K562 (cell line): ENCODE measurements around the gene PSMG3. TPM values are rescaled to one million over a fixed set of nuclear protein-coding genes. Genes with fewer than 3 reads are reported as not detected.

ENCODE experiments used
- ATAC-seq: fragments of 200-7000 bp; cut with Tn5 transposase; 3 replicates; pipeline ENCODE4 v1.9.1; 2020; ENCODE audit warnings: moderate library complexity
- BruUV-seq: library from RNA; stranded (reverse); fragments of 400-500 nt; replicated peaks from 2 replicates; lab custom pipeline; 2021; lab: Mats Ljungman, UMichigan
- CTCF ChIA-PET: fragments of 300-600 bp; formaldehyde crosslinking; extraction: SDS; loops from one replicate; lab custom pipeline; 2021; ENCODE audit warnings: low intra/inter-chr PET ratio; lab: Yijun Ruan, JAX
- POLR2A ChIA-PET: fragments of 300-600, 350-650 bp; sonication (Branson Sonifier 250); formaldehyde crosslinking; extraction: SDS; loops from one replicate; lab custom pipeline; 2021; ENCODE audit warnings: antibody characterized with exemption, inconsistent platforms; lab: Yijun Ruan, JAX
- DNase-seq, 4 experiments: peaks; one replicate each; pipeline versions ENCODE4 v3.0.0 to v3.0.0-alpha.2; 2011 to 2018; ENCODE audit warnings: low spot score in 3 of 4, mixed read lengths in 3 of 4; ENCODE audit errors: extremely low read depth in 1 of 4
- FAIRE-seq: peaks from 2 replicates; lab custom pipeline; 2011; peaks lifted over from hg19 to GRCh38; lab: Jason Lieb, UNC
- H2AFZ ChIP-seq: 2 replicates; pipeline ENCODE4 v1.6.0; 2011; ENCODE audit warnings: low read depth, low read length, control low read depth, inconsistent platforms
- H3K27ac ChIP-seq: fragments of 200-600 bp; 3 replicates; pipeline ENCODE4 v1.8.0; 2011; ENCODE audit warnings: low read depth, mild to moderate bottlenecking, control low read depth, inconsistent platforms, low read length, moderate library complexity, mixed read lengths; ENCODE audit errors: extremely low read depth
- H3K27me3 ChIP-seq, 2 experiments: fragments of 300-600 bp in 1 of 2; 2 replicates in 1 of 2; 3 replicates in 1 of 2; pipeline versions ENCODE4 v1.6.0 to v1.8.0; 2011; ENCODE audit warnings: inconsistent platforms in 2 of 2, low read length in 2 of 2, mild to moderate bottlenecking in 1 of 2, mixed read lengths in 1 of 2, moderate library complexity in 1 of 2; ENCODE audit not compliant: control insufficient read depth in 2 of 2, insufficient read depth in 2 of 2
- H3K36me3 ChIP-seq: fragments of 300-600 bp; 3 replicates; pipeline ENCODE4 v1.8.0; 2011; ENCODE audit warnings: mild to moderate bottlenecking, low read length, inconsistent platforms; ENCODE audit not compliant: control insufficient read depth, insufficient read depth
- H3K4me1 ChIP-seq, 2 experiments: fragments of 200-600 bp in 1 of 2; replicated peaks in 1 of 2; 2 replicates in 1 of 2; 3 replicates in 1 of 2; pipeline versions ENCODE4 v1.5.1 to v1.8.0; 2011; ENCODE audit warnings: inconsistent platforms in 2 of 2, low read length in 2 of 2, mild to moderate bottlenecking in 1 of 2, mixed read lengths in 1 of 2, moderate library complexity in 1 of 2; ENCODE audit not compliant: control insufficient read depth in 2 of 2, insufficient read depth in 2 of 2
- H3K4me2 ChIP-seq: 2 replicates; pipeline ENCODE4 v1.6.1; 2011; ENCODE audit warnings: low read length, control low read depth, inconsistent platforms, mixed read lengths; ENCODE audit not compliant: insufficient read depth
- H3K4me3 ChIP-seq: fragments of 200-600 bp; sonication (generic), shearing (Covaris generic); 2 replicates; pipeline ENCODE4 v1.5.1; 2016; ENCODE audit warnings: control low read depth, inconsistent platforms
- H3K79me2 ChIP-seq: fragments of 200-600 bp; 3 replicates; pipeline ENCODE4 v1.8.0; 2011; ENCODE audit warnings: low read length, inconsistent platforms; ENCODE audit not compliant: control insufficient read depth, insufficient read depth
- H3K9ac ChIP-seq, 2 experiments: 2 replicates each; pipeline versions ENCODE4 v1.6.0 to v1.6.1; 2011; ENCODE audit warnings: low read depth in 2 of 2, low read length in 2 of 2, control low read depth in 1 of 2, inconsistent platforms in 1 of 2, mild to moderate bottlenecking in 1 of 2, mixed read lengths in 1 of 2; ENCODE audit not compliant: insufficient read depth in 1 of 2
- H3K9me1 ChIP-seq: one replicate; pipeline ENCODE4 v1.6.0; 2011; ENCODE audit warnings: inconsistent platforms, mild to moderate bottlenecking, low read length, moderate library complexity; ENCODE audit not compliant: control insufficient read depth, insufficient read depth
- H3K9me3 ChIP-seq: replicated peaks from 2 replicates; pipeline ENCODE4 v1.5.1; 2011; ENCODE audit warnings: low read depth, low read length, inconsistent platforms; ENCODE audit not compliant: control insufficient read depth, insufficient read depth
- H4K20me1 ChIP-seq: replicated peaks from 2 replicates; pipeline ENCODE4 v1.6.1; 2011; ENCODE audit warnings: low read length, inconsistent platforms, mixed read lengths; ENCODE audit not compliant: control insufficient read depth, insufficient read depth
- PTBP1 ChIP-seq: fragments of 200-400 bp; formaldehyde crosslinking; IDR thresholded peaks from 2 replicates; pipeline ENCODE4 v1.6.1; 2017; ENCODE audit warnings: low read depth, low read length
- RBM14 ChIP-seq: fragments of 200-400 bp; formaldehyde crosslinking; IDR thresholded peaks from 2 replicates; pipeline ENCODE4 v1.6.1; 2018; ENCODE audit warnings: low read depth, mild to moderate bottlenecking, low read length, moderate library complexity, borderline replicate concordance; ENCODE audit not compliant: insufficient read depth
- SMARCC2 ChIP-seq: fragments of 450-650 bp; IDR thresholded peaks from 2 replicates; pipeline ENCODE4 v1.6.1; 2017; ENCODE audit warnings: antibody characterized with exemption, moderate library complexity, mild to moderate bottlenecking, low read depth
- USF1 ChIP-seq: sonication (generic); formaldehyde crosslinking; IDR thresholded peaks from 2 replicates; pipeline ENCODE4 v1.9.0; 2022; ENCODE audit warnings: mild to moderate bottlenecking, missing genetic modification reagents
- ZBTB33 ChIP-seq: sonication (generic); formaldehyde crosslinking; IDR thresholded peaks from 2 replicates; pipeline ENCODE4 v1.8.1; 2023; ENCODE audit warnings: mild to moderate bottlenecking, missing genetic modification reagents
- ZNF175 ChIP-seq: fragments of 200-800 bp; sonication (Bioruptor generic); IDR thresholded peaks from 2 replicates; pipeline ENCODE4 v1.6.1; 2016; ENCODE audit warnings: low read depth, mild to moderate bottlenecking, missing genetic modification characterization, missing compliant biosample characterization
- WGBS: fragments of 100-300 bp; shearing (Covaris generic); methylation state at CpG from one replicate; pipeline ENCODE4 v1.1.6; 2016; ENCODE audit warnings: low coverage, mixed read lengths; ENCODE audit not compliant: insufficient coverage; ENCODE audit errors: missing lambda C conversion rate; 5-methylcytosine and 5-hydroxymethylcytosine counted together
- in situ Hi-C: fragments of 300-500 bp; cut with MboI; formaldehyde crosslinking; loops from 4 replicates; pipeline ENCODE4 v1.15.0; 2018; ENCODE audit warnings: inconsistent platforms, mixed read lengths
- intact Hi-C: fragments of 100-400 bp; cut with micrococcal nuclease; formaldehyde crosslinking; loops from 2 replicates; pipeline ENCODE4 v1.14.2; 2022
- polyA plus RNA-seq, 8 experiments: library from polyadenylated mRNA; depleted of rRNA in 4 of 8; stranded (reverse) in 5 of 8; unstranded in 3 of 8; fragments of >200 nt; fragmentation: Nextera tagmentation in 2 of 8; fragmentation: Illumina TruSeq in 1 of 8; extraction: Ambion mirVana in 2 of 8; extraction: Trizol in 1 of 8; gene quantifications; 2 replicates each; pipeline versions ENCODE4 v1.2.1 to v1.2.3, GENCODE V29; 2011 to 2014; ENCODE audit warnings: inconsistent platforms in 1 of 8, missing spikeins in 1 of 8
- total RNA-seq, 7 experiments: library from RNA; depleted of rRNA in 6 of 7; stranded (reverse); fragments of >200 nt in 6 of 7; fragmentation: Illumina TruSeq in 2 of 7; extraction: Trizol in 2 of 7; gene quantifications; 2 replicates each; pipeline versions ENCODE4 v1.2.1 to v1.2.3, GENCODE V29; 2011 to 2021; ENCODE audit warnings: low replicate concordance in 1 of 7
- TF ChIP-seq, protein P1 (sequence below): fragments of 250-450 bp; sonication (Bioruptor Pico); IDR thresholded peaks from 2 replicates; pipeline ENCODE4 v1.5.0; 2022; ENCODE audit warnings: mild to moderate bottlenecking
- TF ChIP-seq, protein P2 (sequence below): fragments of 250-450 bp; sonication (Bioruptor Pico); IDR thresholded peaks from 2 replicates; pipeline ENCODE4 v1.4.0; 2020

The PSMG3 gene
- total and polyA plus RNA-seq, 9 of the 15 experiments (the other 6 are each of a cell fraction or from before 2014, with no cell fraction given), result 34.8 to 122 (median 80.1) TPM

GRCh38 chr7:1539882-1540775, 29.7 kb downstream of the PSMG3 start:
- H3K9me1 ChIP-seq, result peaks cover 10% of the 10 kb centered on the region
- no peak overlapping the region for H3K27ac ChIP-seq
- ATAC-seq (no peak), FAIRE-seq (no peak), DNase-seq (no peak)
- H3K27me3 ChIP-seq, result no peaks in the 10 kb centered on the region
- POLR2A ChIA-PET, result interaction anchor here (0.9 to 1.3 kb wide), 3 partner anchors 8 to 34 kb away, joined by 3 to 5 read pairs (median 3); no protein-coding TSS in a partner anchor
- intact Hi-C loops, result no loop called here
- no TSS peak for BruUV-seq
- H3K9ac ChIP-seq, result no peak overlapping the region
- H3K9me3 ChIP-seq, result no peaks in the 10 kb centered on the region
- peaks cover 10 to 80% of the 10 kb centered on the region in 2 experiments; a peak in 4 of 5 replicates for H3K4me1 ChIP-seq
- WGBS, result 98% methylated on average over 32 of the region's 73 CpGs
- H4K20me1 ChIP-seq, result peaks cover 25% of the 10 kb centered on the region
- peaks cover 52% of the 10 kb centered on the region; the same call in 2 of the 3 replicates for H3K36me3 ChIP-seq
- H3K79me2 ChIP-seq, result peaks cover 33% of the 10 kb centered on the region
- H2AFZ ChIP-seq, result no peak overlapping the region
- in situ Hi-C loops, result no loop called here
- H3K4me3 ChIP-seq, result no peak overlapping the region
- CTCF ChIA-PET, result no interaction called here
- no peak overlapping the region for H3K4me2 ChIP-seq
- TF ChIP-seq ZNF175 (no peak), USF1 (CRISPR knock-in tag) (0 out of 2 replicates have a peak, but pooled peaks have one; percentile 3), SMARCC2 (no peak), RBM14 (no peak), PTBP1 (no peak), ZBTB33 (peak; percentile 89)
- TF ChIP-seq, protein P1, sequence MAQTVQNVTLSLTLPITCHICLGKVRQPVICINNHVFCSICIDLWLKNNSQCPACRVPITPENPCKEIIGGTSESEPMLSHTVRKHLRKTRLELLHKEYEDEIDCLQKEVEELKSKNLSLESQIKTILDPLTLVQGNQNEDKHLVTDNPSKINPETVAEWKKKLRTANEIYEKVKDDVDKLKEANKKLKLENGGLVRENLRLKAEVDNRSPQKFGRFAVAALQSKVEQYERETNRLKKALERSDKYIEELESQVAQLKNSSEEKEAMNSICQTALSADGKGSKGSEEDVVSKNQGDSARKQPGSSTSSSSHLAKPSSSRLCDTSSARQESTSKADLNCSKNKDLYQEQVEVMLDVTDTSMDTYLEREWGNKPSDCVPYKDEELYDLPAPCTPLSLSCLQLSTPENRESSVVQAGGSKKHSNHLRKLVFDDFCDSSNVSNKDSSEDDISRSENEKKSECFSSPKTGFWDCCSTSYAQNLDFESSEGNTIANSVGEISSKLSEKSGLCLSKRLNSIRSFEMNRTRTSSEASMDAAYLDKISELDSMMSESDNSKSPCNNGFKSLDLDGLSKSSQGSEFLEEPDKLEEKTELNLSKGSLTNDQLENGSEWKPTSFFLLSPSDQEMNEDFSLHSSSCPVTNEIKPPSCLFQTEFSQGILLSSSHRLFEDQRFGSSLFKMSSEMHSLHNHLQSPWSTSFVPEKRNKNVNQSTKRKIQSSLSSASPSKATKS (CRISPR knock-in tag), result no peak
- TF ChIP-seq, protein P2, sequence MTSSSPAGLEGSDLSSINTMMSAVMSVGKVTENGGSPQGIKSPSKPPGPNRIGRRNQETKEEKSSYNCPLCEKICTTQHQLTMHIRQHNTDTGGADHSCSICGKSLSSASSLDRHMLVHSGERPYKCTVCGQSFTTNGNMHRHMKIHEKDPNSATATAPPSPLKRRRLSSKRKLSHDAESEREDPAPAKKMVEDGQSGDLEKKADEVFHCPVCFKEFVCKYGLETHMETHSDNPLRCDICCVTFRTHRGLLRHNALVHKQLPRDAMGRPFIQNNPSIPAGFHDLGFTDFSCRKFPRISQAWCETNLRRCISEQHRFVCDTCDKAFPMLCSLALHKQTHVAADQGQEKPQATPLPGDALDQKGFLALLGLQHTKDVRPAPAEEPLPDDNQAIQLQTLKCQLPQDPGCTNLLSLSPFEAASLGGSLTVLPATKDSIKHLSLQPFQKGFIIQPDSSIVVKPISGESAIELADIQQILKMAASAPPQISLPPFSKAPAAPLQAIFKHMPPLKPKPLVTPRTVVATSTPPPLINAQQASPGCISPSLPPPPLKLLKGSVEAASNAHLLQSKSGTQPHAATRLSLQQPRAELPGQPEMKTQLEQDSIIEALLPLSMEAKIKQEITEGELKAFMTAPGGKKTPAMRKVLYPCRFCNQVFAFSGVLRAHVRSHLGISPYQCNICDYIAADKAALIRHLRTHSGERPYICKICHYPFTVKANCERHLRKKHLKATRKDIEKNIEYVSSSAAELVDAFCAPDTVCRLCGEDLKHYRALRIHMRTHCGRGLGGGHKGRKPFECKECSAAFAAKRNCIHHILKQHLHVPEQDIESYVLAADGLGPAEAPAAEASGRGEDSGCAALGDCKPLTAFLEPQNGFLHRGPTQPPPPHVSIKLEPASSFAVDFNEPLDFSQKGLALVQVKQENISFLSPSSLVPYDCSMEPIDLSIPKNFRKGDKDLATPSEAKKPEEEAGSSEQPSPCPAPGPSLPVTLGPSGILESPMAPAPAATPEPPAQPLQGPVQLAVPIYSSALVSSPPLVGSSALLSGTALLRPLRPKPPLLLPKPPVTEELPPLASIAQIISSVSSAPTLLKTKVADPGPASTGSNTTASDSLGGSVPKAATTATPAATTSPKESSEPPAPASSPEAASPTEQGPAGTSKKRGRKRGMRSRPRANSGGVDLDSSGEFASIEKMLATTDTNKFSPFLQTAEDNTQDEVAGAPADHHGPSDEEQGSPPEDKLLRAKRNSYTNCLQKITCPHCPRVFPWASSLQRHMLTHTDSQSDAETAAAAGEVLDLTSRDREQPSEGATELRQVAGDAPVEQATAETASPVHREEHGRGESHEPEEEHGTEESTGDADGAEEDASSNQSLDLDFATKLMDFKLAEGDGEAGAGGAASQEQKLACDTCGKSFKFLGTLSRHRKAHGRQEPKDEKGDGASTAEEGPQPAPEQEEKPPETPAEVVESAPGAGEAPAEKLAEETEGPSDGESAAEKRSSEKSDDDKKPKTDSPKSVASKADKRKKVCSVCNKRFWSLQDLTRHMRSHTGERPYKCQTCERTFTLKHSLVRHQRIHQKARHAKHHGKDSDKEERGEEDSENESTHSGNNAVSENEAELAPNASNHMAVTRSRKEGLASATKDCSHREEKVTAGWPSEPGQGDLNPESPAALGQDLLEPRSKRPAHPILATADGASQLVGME, result no peak
